Nephron (organoid): ENCODE data around the gene TUBA8.
"Not testable (repeated sequence)": the region's sequence is repeated elsewhere in the genome, so short reads cannot be mapped to it uniquely, and the experiment has no call there.

Experiments used
- H3K27ac Mint-ChIP-seq, 3 experiments: 2 replicates each; pipeline ENCODE4 v1.8.0; 2020; ENCODE audit warnings: mixed read lengths in 3 of 3, mild to moderate bottlenecking in 2 of 3, moderate library complexity in 1 of 3
- H3K27me3 Mint-ChIP-seq: 2 replicates; pipeline ENCODE4 v1.8.0; 2021; ENCODE audit warnings: low read depth, mild to moderate bottlenecking, moderate library complexity, mixed read lengths
- H3K36me3 Mint-ChIP-seq: 2 replicates; pipeline ENCODE4 v1.8.0; 2020; ENCODE audit warnings: low read depth, mixed read lengths
- H3K4me1 Mint-ChIP-seq: 2 replicates; pipeline ENCODE4 v1.8.0; 2020; ENCODE audit warnings: mixed read lengths
- H3K4me3 Mint-ChIP-seq, 3 experiments: 2 replicates each; pipeline ENCODE4 v1.8.0; 2020; ENCODE audit warnings: mild to moderate bottlenecking in 3 of 3, mixed read lengths in 3 of 3, moderate library complexity in 2 of 3
- H3K9me3 Mint-ChIP-seq: 2 replicates; pipeline ENCODE4 v1.8.0; 2020; ENCODE audit warnings: mixed read lengths
- TF ChIP-seq, protein P1 (sequence below), 3 experiments: fragments of 200-600 bp; sonication (generic); IDR thresholded peaks; one replicate each; pipeline ENCODE4 v1.5.0; 2021; ENCODE audit warnings: antibody characterized with exemption in 3 of 3; ENCODE audit not compliant: unreplicated experiment in 3 of 3

Gene TUBA8

DNA sequence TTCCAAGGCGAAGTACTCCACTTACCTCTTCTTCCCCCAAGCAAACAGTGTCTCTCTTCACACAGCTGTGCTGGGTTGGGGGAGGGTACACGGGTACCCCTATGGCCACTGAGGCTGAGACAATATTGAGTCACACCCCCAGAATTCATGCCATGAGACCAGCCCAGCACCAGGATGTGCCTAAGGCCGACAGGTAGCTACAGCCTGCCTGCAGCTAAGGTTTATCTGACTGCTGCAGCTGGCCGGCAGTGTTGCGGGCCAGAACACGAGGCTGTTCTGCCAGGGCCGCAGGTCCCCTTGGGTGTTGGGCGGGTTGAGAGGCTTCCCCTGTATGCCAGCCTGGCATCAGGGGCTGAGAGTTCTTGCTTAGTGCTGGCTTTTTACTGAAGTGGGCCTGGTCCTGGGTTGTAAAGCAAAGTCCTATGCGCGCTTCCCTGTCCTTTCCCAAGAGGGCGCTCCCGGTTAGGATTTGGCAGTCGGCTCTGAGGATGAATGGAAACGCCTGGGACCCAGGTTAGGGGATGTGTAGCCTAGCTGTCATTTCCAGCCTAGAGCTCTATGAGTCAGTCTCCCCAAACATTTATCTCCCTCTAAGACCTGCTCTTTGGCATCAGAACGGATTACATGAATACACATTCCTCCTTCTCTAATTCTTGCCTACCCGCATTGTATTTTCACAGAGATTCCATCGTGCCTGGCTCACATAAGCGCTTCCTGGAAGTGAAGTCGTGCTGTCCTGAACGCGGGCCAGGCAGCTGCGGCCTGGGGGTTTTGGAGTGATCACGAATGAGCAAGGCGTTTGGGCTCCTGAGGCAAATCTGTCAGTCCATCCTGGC lies 46.5 kb downstream of the TUBA8 start:
- peaks cover 7% of the 10 kb centered on the region for H3K4me1 Mint-ChIP-seq
- no peaks in the 10 kb centered on the region for H3K36me3 Mint-ChIP-seq
- H3K27ac Mint-ChIP-seq = no peak overlapping the region
- H3K9me3 Mint-ChIP-seq = no peaks in the 10 kb centered on the region
- TF ChIP-seq, protein P1, sequence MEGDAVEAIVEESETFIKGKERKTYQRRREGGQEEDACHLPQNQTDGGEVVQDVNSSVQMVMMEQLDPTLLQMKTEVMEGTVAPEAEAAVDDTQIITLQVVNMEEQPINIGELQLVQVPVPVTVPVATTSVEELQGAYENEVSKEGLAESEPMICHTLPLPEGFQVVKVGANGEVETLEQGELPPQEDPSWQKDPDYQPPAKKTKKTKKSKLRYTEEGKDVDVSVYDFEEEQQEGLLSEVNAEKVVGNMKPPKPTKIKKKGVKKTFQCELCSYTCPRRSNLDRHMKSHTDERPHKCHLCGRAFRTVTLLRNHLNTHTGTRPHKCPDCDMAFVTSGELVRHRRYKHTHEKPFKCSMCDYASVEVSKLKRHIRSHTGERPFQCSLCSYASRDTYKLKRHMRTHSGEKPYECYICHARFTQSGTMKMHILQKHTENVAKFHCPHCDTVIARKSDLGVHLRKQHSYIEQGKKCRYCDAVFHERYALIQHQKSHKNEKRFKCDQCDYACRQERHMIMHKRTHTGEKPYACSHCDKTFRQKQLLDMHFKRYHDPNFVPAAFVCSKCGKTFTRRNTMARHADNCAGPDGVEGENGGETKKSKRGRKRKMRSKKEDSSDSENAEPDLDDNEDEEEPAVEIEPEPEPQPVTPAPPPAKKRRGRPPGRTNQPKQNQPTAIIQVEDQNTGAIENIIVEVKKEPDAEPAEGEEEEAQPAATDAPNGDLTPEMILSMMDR (IDR thresholded peaks at IDR 0.05; ENCODE audit: unreplicated experiment in 3 of 3) = peak; percentile 68 to 73 (median 72)
- peaks cover 9% of the 10 kb centered on the region for H3K27me3 Mint-ChIP-seq
- H3K4me3 Mint-ChIP-seq = no peak overlapping the region

DNA sequence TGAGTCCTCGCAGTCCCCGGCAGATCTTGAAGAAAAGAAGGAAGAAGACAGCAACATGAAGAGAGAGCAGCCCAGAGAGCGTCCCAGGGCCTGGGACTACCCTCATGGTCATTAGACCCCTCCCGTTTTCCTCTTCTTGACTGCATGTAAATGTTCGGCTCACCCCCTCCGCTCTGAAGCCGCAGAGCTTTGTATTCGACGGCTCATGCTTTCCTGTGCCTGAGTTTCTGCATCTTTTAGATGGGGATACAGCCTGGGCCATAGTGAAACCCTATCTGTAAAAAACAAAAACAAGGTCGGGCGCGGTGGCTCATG lies 47.1 kb downstream of the TUBA8 start:
- H3K27ac Mint-ChIP-seq = no peak overlapping the region
- H3K27me3 Mint-ChIP-seq = peaks cover 6% of the 10 kb centered on the region
- TF ChIP-seq, protein P1 (IDR thresholded peaks at IDR 0.05; ENCODE audit: unreplicated experiment in 3 of 3) = no peak
- H3K4me3 Mint-ChIP-seq = no peak overlapping the region
- H3K9me3 Mint-ChIP-seq = no peaks in the 10 kb centered on the region
- no peaks in the 10 kb centered on the region for H3K36me3 Mint-ChIP-seq
- H3K4me1 Mint-ChIP-seq = peaks cover 7% of the 10 kb centered on the region

DNA sequence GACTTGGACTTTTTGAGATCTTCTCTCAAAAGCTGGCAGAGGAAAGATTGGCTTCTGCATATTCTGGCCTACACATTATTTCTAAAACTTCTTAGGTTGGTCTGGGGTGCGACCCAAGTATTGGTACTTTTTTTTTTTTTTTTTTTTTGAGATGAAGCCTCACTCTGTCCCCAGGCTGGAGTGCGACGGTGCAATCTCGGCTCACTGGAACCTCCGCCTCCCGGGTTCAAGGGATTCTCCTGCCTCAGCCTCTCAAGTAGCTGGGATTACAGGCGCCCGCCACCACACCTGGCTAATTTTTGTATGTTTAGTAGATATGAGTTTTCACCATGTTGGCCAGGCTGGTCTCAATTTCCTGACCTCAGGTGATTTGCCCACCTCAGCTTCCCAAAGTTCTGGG lies 50.0 kb downstream of the TUBA8 start:
- H3K9me3 Mint-ChIP-seq, H3K27ac Mint-ChIP-seq, H3K27me3 Mint-ChIP-seq, H3K36me3 Mint-ChIP-seq, H3K4me3 Mint-ChIP-seq, H3K4me1 Mint-ChIP-seq: not testable (repeated sequence)

DNA sequence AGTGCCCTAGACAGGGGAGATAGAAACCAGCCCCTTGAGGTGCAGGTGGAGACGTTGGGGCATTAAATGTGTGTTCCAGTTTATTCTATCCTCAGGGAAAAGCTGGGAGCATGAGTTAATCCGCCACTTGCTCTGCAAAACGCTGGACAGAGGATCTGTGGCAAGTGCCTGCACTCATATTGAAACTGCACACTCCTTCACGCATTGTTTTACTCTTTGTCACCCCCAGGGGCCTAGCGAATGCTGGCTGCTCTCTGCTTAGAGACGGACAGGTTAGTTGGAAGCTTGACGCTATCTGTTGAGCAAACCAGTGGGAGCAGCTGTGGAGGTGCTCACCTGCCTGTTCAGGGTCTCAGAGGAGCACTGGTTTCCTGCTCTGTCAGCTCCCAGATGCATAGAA lies 53.2 kb downstream of the TUBA8 start:
- H3K36me3 Mint-ChIP-seq, H3K9me3 Mint-ChIP-seq, H3K4me3 Mint-ChIP-seq, H3K27me3 Mint-ChIP-seq, H3K4me1 Mint-ChIP-seq: not testable (repeated sequence)
- H3K27ac Mint-ChIP-seq = peak overlapping the region in 1 of 3 experiments; percentile 71

DNA sequence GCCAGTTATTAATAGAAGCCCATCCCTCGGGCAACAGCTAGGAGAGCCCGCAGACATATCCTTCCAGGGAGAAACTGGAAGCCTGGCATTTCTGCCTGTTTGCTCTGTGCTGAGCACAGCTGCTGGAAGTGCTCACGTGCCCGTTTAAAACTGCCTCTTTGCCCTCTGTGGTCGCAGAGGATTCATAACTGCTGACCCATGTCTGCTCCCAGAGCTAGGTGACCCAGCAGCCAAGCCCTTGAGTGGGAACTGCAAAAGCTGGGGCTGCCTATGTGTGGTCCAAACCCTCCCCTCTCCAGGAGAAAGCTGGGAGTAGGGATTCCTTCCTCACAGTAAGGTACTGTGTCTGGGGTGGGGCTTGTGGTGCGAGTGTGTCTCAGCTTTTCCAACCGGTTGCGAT lies 54.0 kb downstream of the TUBA8 start:
- not testable (repeated sequence) for H3K27ac Mint-ChIP-seq, H3K9me3 Mint-ChIP-seq, H3K27me3 Mint-ChIP-seq, H3K4me3 Mint-ChIP-seq, H3K4me1 Mint-ChIP-seq, H3K36me3 Mint-ChIP-seq

DNA sequence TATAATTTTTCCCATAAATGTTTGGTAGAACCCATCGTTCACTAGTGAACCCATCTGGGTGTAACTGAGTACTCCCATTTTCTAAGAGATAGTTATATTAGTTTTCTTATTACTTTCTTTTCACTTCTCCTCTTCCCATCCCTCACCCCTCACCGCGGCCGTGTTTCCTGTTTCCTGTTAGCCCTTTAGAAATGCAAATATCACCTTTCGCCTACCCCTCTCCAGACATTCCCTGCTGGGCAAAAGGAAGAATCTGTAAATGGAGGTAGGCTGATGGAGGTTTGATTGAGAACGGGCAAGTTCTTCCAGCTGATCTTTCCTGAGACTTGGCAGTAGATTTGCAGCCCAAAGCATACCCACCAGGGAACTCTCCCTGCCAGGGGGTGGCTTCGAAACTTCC lies 54.7 kb downstream of the TUBA8 start:
- H3K4me1 Mint-ChIP-seq, H3K27ac Mint-ChIP-seq, H3K27me3 Mint-ChIP-seq, H3K4me3 Mint-ChIP-seq, H3K9me3 Mint-ChIP-seq, H3K36me3 Mint-ChIP-seq: not testable (repeated sequence)

DNA sequence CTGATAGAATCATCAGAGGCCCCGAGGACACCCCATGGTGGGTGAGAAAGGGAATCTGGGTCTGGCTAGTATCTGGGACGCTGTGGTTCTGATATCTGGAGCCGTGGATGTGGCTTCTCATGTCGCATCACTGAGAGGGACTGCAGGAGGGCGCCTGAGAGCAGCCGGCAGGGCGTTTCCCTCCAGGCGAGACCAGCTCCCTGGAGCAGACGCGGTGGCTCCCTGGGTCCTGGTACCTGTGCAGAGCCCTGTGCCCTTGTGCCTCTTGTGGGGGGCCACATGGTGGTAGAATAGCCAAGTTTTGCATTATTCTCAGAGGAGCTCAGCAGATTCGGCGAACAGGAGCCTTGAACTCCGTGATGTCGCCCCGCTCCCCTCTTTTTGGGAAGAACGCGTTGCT lies 59.7 kb downstream of the TUBA8 start:
- not testable (repeated sequence) for H3K4me1 Mint-ChIP-seq, H3K4me3 Mint-ChIP-seq, H3K27me3 Mint-ChIP-seq, H3K36me3 Mint-ChIP-seq, H3K9me3 Mint-ChIP-seq, H3K27ac Mint-ChIP-seq

DNA sequence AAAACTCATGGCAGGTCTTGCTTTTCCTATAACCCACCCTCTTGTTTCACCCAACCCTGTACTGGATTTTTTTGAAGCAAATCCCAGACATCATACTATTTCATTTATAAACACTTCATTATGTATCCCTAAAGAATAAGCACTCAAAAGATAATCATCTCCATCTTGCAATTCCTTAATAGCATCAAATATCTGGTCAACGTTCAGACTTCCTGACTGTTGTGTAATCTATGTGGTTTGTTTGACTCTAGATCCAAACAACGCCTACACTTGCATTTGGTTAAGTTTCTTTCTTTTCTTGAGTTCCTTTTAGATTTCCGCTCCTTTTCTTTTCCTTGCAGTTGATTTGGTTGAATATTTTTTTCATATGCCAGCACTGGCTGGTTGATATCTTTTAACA lies 61.6 kb downstream of the TUBA8 start:
- not testable (repeated sequence) for H3K36me3 Mint-ChIP-seq, H3K4me1 Mint-ChIP-seq, H3K9me3 Mint-ChIP-seq, H3K4me3 Mint-ChIP-seq, H3K27me3 Mint-ChIP-seq, H3K27ac Mint-ChIP-seq

DNA sequence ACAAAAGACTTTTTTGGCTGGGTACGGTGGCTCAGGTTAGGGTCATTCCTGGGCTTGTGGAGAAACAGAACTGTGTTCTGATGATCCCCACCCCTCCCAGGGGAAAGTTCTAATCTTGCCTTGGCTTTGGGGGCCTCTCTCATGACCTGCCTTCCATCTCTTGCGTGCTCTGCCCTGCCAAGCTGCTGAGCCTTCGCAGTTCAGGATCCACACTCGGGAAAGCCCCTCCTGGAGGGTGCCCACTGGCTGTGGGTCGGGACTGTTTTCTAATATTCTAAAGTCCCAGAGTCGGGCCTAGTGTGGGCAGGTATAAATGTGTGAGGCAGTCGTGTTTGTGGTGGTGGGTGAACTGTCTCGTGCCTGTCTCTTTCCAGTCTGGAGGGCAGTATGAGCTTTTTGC lies 62.2 kb downstream of the TUBA8 start:
- H3K9me3 Mint-ChIP-seq, H3K36me3 Mint-ChIP-seq, H3K27ac Mint-ChIP-seq, H3K27me3 Mint-ChIP-seq, H3K4me1 Mint-ChIP-seq, H3K4me3 Mint-ChIP-seq: not testable (repeated sequence)

DNA sequence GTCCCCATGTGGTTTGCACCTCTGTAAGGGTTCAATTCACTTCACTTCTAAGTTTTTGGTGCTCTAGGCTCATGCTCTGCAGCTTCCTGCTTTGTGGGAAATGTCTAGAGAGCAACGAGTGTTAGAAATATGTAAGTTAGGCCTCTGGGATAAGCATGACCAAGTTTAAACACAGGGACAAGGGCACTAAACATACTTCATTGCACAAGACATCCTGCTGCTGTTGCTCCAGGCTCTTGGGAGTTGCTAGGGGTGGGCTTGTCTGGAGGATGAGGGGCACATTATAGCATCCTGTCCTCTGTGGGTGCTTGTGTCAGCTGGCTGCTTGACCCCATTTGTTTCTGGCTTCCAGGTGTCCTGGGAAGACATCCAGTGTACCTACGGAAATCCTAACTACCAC lies 62.8 kb downstream of the TUBA8 start:
- H3K4me1 Mint-ChIP-seq, H3K27ac Mint-ChIP-seq, H3K9me3 Mint-ChIP-seq, H3K4me3 Mint-ChIP-seq, H3K36me3 Mint-ChIP-seq, H3K27me3 Mint-ChIP-seq: not testable (repeated sequence)
